Small intestine (tissue), 7 donors: Measurements from ENCODE around the gene FIGN. TPM values are rescaled to one million over a fixed set of nuclear protein-coding genes. Genes with fewer than 3 reads are reported as not detected.

Experiments
- DNase-seq, 2 donors: peaks; one replicate each; pipeline versions ENCODE4 v3.0.0 to v3.0.0-alpha.2; 2013
- FAIRE-seq: peaks from 2 replicates; lab custom pipeline; 2012; peaks lifted over from hg19 to GRCh38; lab: Jason Lieb, UNC
- H3K27ac ChIP-seq, 3 donors: one replicate each; pipeline ENCODE4 v1.5.1; 2013; ENCODE audit warnings: low read length in 2 of 3, mild to moderate bottlenecking in 2 of 3, control low read depth in 1 of 3, inconsistent platforms in 1 of 3, low read depth in 1 of 3, moderate library complexity in 1 of 3
- H3K27me3 ChIP-seq, 3 donors: one replicate each; pipeline ENCODE4 v1.6.1; 2013; ENCODE audit warnings: low read length in 3 of 3, inconsistent platforms in 1 of 3; ENCODE audit not compliant: control insufficient read depth in 3 of 3, insufficient read depth in 3 of 3
- H3K36me3 ChIP-seq, 3 donors: one replicate each; pipeline ENCODE4 v1.6.1; 2013; ENCODE audit warnings: low read length in 3 of 3, inconsistent platforms in 1 of 3, low read depth in 1 of 3, mild to moderate bottlenecking in 1 of 3, moderate library complexity in 1 of 3; ENCODE audit not compliant: control insufficient read depth in 3 of 3, insufficient read depth in 2 of 3
- H3K4me1 ChIP-seq, 3 donors: one replicate each; pipeline ENCODE4 v1.6.1; 2013; ENCODE audit warnings: low read length in 2 of 3, inconsistent platforms in 1 of 3, low read depth in 1 of 3, mild to moderate bottlenecking in 1 of 3, moderate library complexity in 1 of 3; ENCODE audit not compliant: control insufficient read depth in 3 of 3, insufficient read depth in 2 of 3
- H3K4me3 ChIP-seq, 3 donors: one replicate each; pipeline ENCODE4 v1.5.1; 2013; ENCODE audit warnings: low read length in 3 of 3, control low read depth in 1 of 3, inconsistent platforms in 1 of 3, low read depth in 1 of 3, mild to moderate bottlenecking in 1 of 3, moderate library complexity in 1 of 3
- H3K9me3 ChIP-seq, 2 donors: one replicate each; pipeline ENCODE4 v1.6.1; 2013; ENCODE audit warnings: low read depth in 1 of 2, low read length in 1 of 2; ENCODE audit not compliant: control insufficient read depth in 2 of 2, insufficient read depth in 1 of 2
- WGBS, 3 donors: extraction: QIAGEN DNeasy Blood & Tissue Kit; methylation state at CpG; one replicate each; pipeline ENCODE4 v1.1.7; 2013; 5-methylcytosine and 5-hydroxymethylcytosine counted together
- polyA plus RNA-seq, 4 donors: library from polyadenylated mRNA; stranded (reverse) in 3 of 4; unstranded in 1 of 4; fragments of 200-250 nt in 3 of 4; fragments of 120-200 nt in 1 of 4; gene quantifications; one replicate each; pipeline versions ENCODE4 v1.2.1 to v1.2.3, GENCODE V29; 2013
- donor health status: healthy with polysubstance abuse.
- donor health status: control.
- donor health status: control.
- donor health status: Bipolar disorder and iron deficiency.
- donor health status: healthy.

FIGN gene
- polyA plus RNA-seq, 4 donors, result 0.27 to 1.0 (median 0.64) TPM; not detected in 1

GRCh38 chr2:163719331-163719730, 16.5 kb downstream of the FIGN start:
- 83 to 96% (median 86%) methylated on average over 2 of the region's 2 CpGs for WGBS, 3 donors
- H3K36me3 ChIP-seq, result no peaks in the 10 kb centered on the region
- H3K4me3 ChIP-seq, result no peak overlapping the region
- no peaks in the 10 kb centered on the region for H3K27me3 ChIP-seq
- no peak for DNase-seq
- no peaks in the 10 kb centered on the region for H3K9me3 ChIP-seq
- H3K4me1 ChIP-seq, result no peaks in the 10 kb centered on the region
- no peak overlapping the region for H3K27ac ChIP-seq
- FAIRE-seq, result no peak

GRCh38 chr2:163717993-163718680, 17.7 kb downstream of the FIGN start:
- FAIRE-seq (no peak), DNase-seq (no peak)
- H3K27ac ChIP-seq, result no peak overlapping the region
- no peaks in the 10 kb centered on the region for H3K9me3 ChIP-seq
- H3K27me3 ChIP-seq, result no peaks in the 10 kb centered on the region
- no peaks in the 10 kb centered on the region for H3K4me1 ChIP-seq
- H3K4me3 ChIP-seq, result no peak overlapping the region
- WGBS, 3 donors, result 50 to 51% (median 50%) methylated on average over 2 of the region's 2 CpGs
- H3K36me3 ChIP-seq, result no peaks in the 10 kb centered on the region

GRCh38 chr2:163717515-163717914, 18.3 kb downstream of the FIGN start:
- DNase-seq (no peak), FAIRE-seq (no peak)
- Histone ChIP-seq H3K27me3 (no peaks in the 10 kb centered on the region), H3K36me3 (no peaks in the 10 kb centered on the region), H3K27ac (no peak overlapping the region), H3K4me3 (no peak overlapping the region), H3K4me1 (no peaks in the 10 kb centered on the region), H3K9me3 (no peaks in the 10 kb centered on the region)
- 37 to 62% (median 56%) methylated on average over 5 of the region's 5 CpGs for WGBS, 3 donors

- no peaks in the 10 kb centered on the region for H3K36me3 ChIP-seq
- no peaks in the 10 kb centered on the region for H3K4me1 ChIP-seq
- no peak for FAIRE-seq
- 66 to 78% (median 73%) methylated on average over 2 of the region's 2 CpGs for WGBS, 3 donors
- no peaks in the 10 kb centered on the region for H3K9me3 ChIP-seq
- no peaks in the 10 kb centered on the region for H3K27me3 ChIP-seq
- DNase-seq, result no peak
- no peak overlapping the region for H3K27ac ChIP-seq
- H3K4me3 ChIP-seq, result no peak overlapping the region
Observed at GRCh38 chr2:163716101-163716500, 19.7 kb downstream of the FIGN start.

GRCh38 chr2:163715668-163716067, 20.1 kb downstream of the FIGN start:
- Histone ChIP-seq H3K4me1 (no peaks in the 10 kb centered on the region), H3K27me3 (no peaks in the 10 kb centered on the region), H3K4me3 (no peak overlapping the region), H3K27ac (no peak overlapping the region), H3K9me3 (no peaks in the 10 kb centered on the region), H3K36me3 (no peaks in the 10 kb centered on the region)
- WGBS, 3 donors, result 81 to 89% (median 87%) methylated on average over 1 of the region's 1 CpG
- FAIRE-seq, result no peak
- no peak for DNase-seq

GRCh38 chr2:163715199-163715598, 20.6 kb downstream of the FIGN start:
- Histone ChIP-seq H3K4me1 (no peaks in the 10 kb centered on the region), H3K36me3 (no peaks in the 10 kb centered on the region), H3K27me3 (no peaks in the 10 kb centered on the region), H3K27ac (no peak overlapping the region), H3K4me3 (no peak overlapping the region), H3K9me3 (no peaks in the 10 kb centered on the region)
- DNase-seq (no peak), FAIRE-seq (no peak)
- WGBS, 3 donors, result 76 to 83% (median 79%) methylated on average over 8 of the region's 8 CpGs

GRCh38 chr2:163713534-163714311, 22.1 kb downstream of the FIGN start:
- Histone ChIP-seq H3K9me3 (no peaks in the 10 kb centered on the region), H3K4me3 (no peak overlapping the region), H3K27ac (no peak overlapping the region), H3K4me1 (no peaks in the 10 kb centered on the region), H3K27me3 (no peaks in the 10 kb centered on the region), H3K36me3 (no peaks in the 10 kb centered on the region)
- FAIRE-seq, result no peak
- WGBS, 3 donors, result 44 to 67% (median 62%) methylated on average over 7 of the region's 7 CpGs
- no peak for DNase-seq

- no peak overlapping the region for H3K27ac ChIP-seq
- WGBS, 3 donors, result 64 to 74% (median 73%) methylated on average over 5 of the region's 5 CpGs
- DNase-seq (no peak), FAIRE-seq (no peak)
- no peaks in the 10 kb centered on the region for H3K36me3 ChIP-seq
- no peaks in the 10 kb centered on the region for H3K9me3 ChIP-seq
- H3K4me3 ChIP-seq, result no peak overlapping the region
- H3K27me3 ChIP-seq, result no peaks in the 10 kb centered on the region
- H3K4me1 ChIP-seq, result no peaks in the 10 kb centered on the region
Observed at GRCh38 chr2:163711699-163712098, 24.1 kb downstream of the FIGN start.
